ENCODE measurements around the gene STUB1. TPM values are rescaled to one million over a fixed set of nuclear protein-coding genes. Genes with fewer than 3 reads are reported as not detected.

STUB1 gene
- total and polyA plus RNA-seq, 2 of the 8 experiments (the other 6 are each of a cell fraction or from before 2014, with no cell fraction given) = 89.9 to 103 TPM

GRCh38 chr16:716200-716568, 36.0 kb downstream of the STUB1 start:
- Histone ChIP-seq H3K27ac (ENCODE audit: low read depth, low read length) (no peak overlapping the region), H3K27me3 (replicated peaks in 1 of 4; ENCODE audit: control insufficient read depth in 3 of 4, extremely low read depth in 1 of 4, insufficient read depth in 3 of 4, low read length in 3 of 4) (peaks cover 0 to 41% (median 24%) of the 10 kb centered on the region in 4 experiments; a peak in 6 of 7 replicates)
- POLR2A ChIA-PET (ENCODE audit: partially characterized antibody) = interaction anchor here (0.9 to 23.0 kb wide), 20 partner anchors 0 to 346 kb away, joined by 3 to 353 read pairs (median 5); partner anchors contain the start of genes ANTKMT, CCDC78, CHTF18 and CIAO3

More at GRCh38 chr16:716200-716568, 36.0 kb downstream of the STUB1 start:
- Histone ChIP-seq H4K5ac (ENCODE audit: insufficient read length, low read depth, low read length) (no peak overlapping the region), H2AK5ac (ENCODE audit: low read depth, low read length) (no peak overlapping the region), H3K9ac (replicated peaks in 1 of 4; ENCODE audit: extremely low read depth in 1 of 4, low read depth in 3 of 4, low read length in 3 of 4) (no peak overlapping the region), H3K14ac (ENCODE audit: insufficient read length) (no peak overlapping the region), H3K18ac (ENCODE audit: extremely low read depth, low read length) (peak overlapping the region; percentile 48; the same call in 1 of the 2 replicates), H3K4me3 (ENCODE audit: extremely low read depth in 1 of 4, insufficient read depth in 2 of 4, low read depth in 3 of 4, low read length in 4 of 4) (peak overlapping the region in 3 of 4 experiments; percentile 7 to 74 (median 15); a peak in 5 of 8 replicates), H3K4ac (replicated peaks; ENCODE audit: insufficient read length, low read depth, low read length) (no peak overlapping the region), H3K23ac (ENCODE audit: insufficient read length) (no peak overlapping the region), H3K4me1 (replicated peaks in 1 of 4; ENCODE audit: control insufficient read depth in 3 of 4, insufficient read depth in 4 of 4, low read length in 3 of 4) (peaks cover 0 to 29% (median 19%) of the 10 kb centered on the region in 4 experiments; a peak in 5 of 7 replicates), H3K79me1 (ENCODE audit: low read depth, low read length) (no peaks in the 10 kb centered on the region), H3K79me2 (ENCODE audit: control insufficient read depth in 1 of 2, insufficient read depth in 2 of 2, low read length in 2 of 2) (no peaks in the 10 kb centered on the region), H3K56ac (replicated peaks; ENCODE audit: insufficient read length, low read depth, low read length) (no peak overlapping the region), H4K8ac (ENCODE audit: extremely low read depth, insufficient read depth, low read length) (no peak overlapping the region), H2BK20ac (ENCODE audit: low read length) (no peak overlapping the region), H2BK12ac (ENCODE audit: low read depth, low read length) (no peak overlapping the region), H4K91ac (replicated peaks; ENCODE audit: insufficient read length, low read length) (no peak overlapping the region), H4K20me1 (replicated peaks in 1 of 2; ENCODE audit: control insufficient read depth in 1 of 2, insufficient read depth in 2 of 2, low read length in 2 of 2) (peaks cover 4 to 13% of the 10 kb centered on the region in 2 experiments), H2BK5ac (ENCODE audit: low read depth, low read length) (no peak overlapping the region), H3K4me2 (ENCODE audit: insufficient read depth in 1 of 2, low read depth in 2 of 2, low read length in 2 of 2) (peak overlapping the region; percentile 53 to 83), H2BK120ac (replicated peaks; ENCODE audit: low read depth, low read length) (no peak overlapping the region), H3K36me3 (ENCODE audit: control insufficient read depth in 2 of 4, insufficient read depth in 4 of 4, low read length in 3 of 4) (no peaks in the 10 kb centered on the region), H3K9me3 (ENCODE audit: insufficient read depth in 2 of 2, low read depth in 1 of 2, low read length in 1 of 2) (no peaks in the 10 kb centered on the region), H3K23me2 (ENCODE audit: low read depth, low read length) (peaks cover 19% of the 10 kb centered on the region; the same call in 1 of the 2 replicates), H2BK15ac (ENCODE audit: low read length) (no peak overlapping the region), H2AFZ (ENCODE audit: low read length) (no peak overlapping the region)
- WGBS, 2 experiments (ENCODE audit: extremely low coverage in 1 of 2, insufficient coverage in 1 of 2, insufficient read length in 1 of 2, insufficient replicate concordance in 2 of 2, low coverage in 1 of 2, low lambda C conversion rate in 2 of 2, missing lambda C conversion rate in 1 of 2) = 50% methylated on average over 9 of the region's 12 CpGs; no CpG with 5 or more reads in 1 of the 2 experiments
- DNase-seq (ENCODE audit: low read depth in 1 of 2, low spot score in 2 of 2) (no peak), FAIRE-seq (no peak)
- CTCF ChIA-PET (ENCODE audit: partially characterized antibody) = interaction anchor here (0.6 to 33.4 kb wide), 17 partner anchors 9 to 615 kb away, joined by 3 to 977 read pairs (median 4); partner anchors contain the start of genes ANTKMT, CCDC78, CHTF18 and CIAO3
- TF ChIP-seq POLR2A (IDR thresholded peaks at IDR 0.05; ENCODE audit: control extremely low read depth in 1 of 2, low read depth in 2 of 2, low read length in 2 of 2) (0 out of 3 replicates have a peak, but pooled peaks of 1 of the 2 experiments have one; percentile 2), SRF (IDR thresholded peaks at IDR 0.05; ENCODE audit: low read depth, low read length) (no peak), RXRA (IDR thresholded peaks at IDR 0.05; ENCODE audit: insufficient read depth, low read depth, low read length) (0 out of 2 replicates have a peak, but pooled peaks have one; percentile 48)
